Endothelial cell of umbilical vein (primary cell): ENCODE data around the gene STRBP. TPM values are rescaled to one million over a fixed set of nuclear protein-coding genes. Genes with fewer than 3 reads are reported as not detected.
A peak's percentile ranks its signal among the peaks of the same experiment; 100 is the strongest.

Source experiments
- BruUV-seq: library from RNA; stranded (reverse); fragments of 400-500 nt; replicated peaks from 2 replicates; lab custom pipeline; 2021; lab: Mats Ljungman, UMichigan
- CTCF ChIA-PET: fragments of 300-600, 350-600 bp; sonication (Branson Sonifier 250); formaldehyde crosslinking; loops from one replicate; lab custom pipeline; 2021; ENCODE audit warnings: antibody characterized with exemption, inconsistent platforms; lab: Charles Lee
- POLR2A ChIA-PET: fragments of 300-600, 350-600 bp; sonication (Branson Sonifier 250); formaldehyde crosslinking; loops from one replicate; lab custom pipeline; 2021; ENCODE audit warnings: antibody characterized with exemption, inconsistent platforms; lab: Charles Lee
- DNase-seq: peaks from one replicate; pipeline ENCODE4 v3.0.0-alpha.2; 2011; ENCODE audit warnings: low read depth, low spot score
- FAIRE-seq: peaks from 2 replicates; lab custom pipeline; 2011; peaks lifted over from hg19 to GRCh38; lab: Jason Lieb, UNC
- H2AFZ ChIP-seq: 2 replicates; pipeline ENCODE4 v1.6.0; 2012; ENCODE audit warnings: low read depth, low read length, control low read depth, inconsistent platforms
- H3K27ac ChIP-seq: 2 replicates; pipeline ENCODE4 v1.5.1; 2011; ENCODE audit warnings: low read depth, mild to moderate bottlenecking, control low read depth, low read length, moderate library complexity; ENCODE audit not compliant: insufficient read depth
- H3K27me3 ChIP-seq, 2 experiments: 2 replicates each; pipeline versions ENCODE4 v1.6.0 to v1.6.1; 2011; ENCODE audit warnings: low read length in 2 of 2, mixed read lengths in 1 of 2; ENCODE audit not compliant: control insufficient read depth in 2 of 2, insufficient read depth in 2 of 2
- H3K36me3 ChIP-seq, 2 experiments: 2 replicates in 1 of 2; 3 replicates in 1 of 2; pipeline ENCODE4 v1.5.1; 2011; ENCODE audit warnings: low read length in 2 of 2, mild to moderate bottlenecking in 1 of 2, moderate library complexity in 1 of 2; ENCODE audit not compliant: control insufficient read depth in 2 of 2, insufficient read depth in 2 of 2; ENCODE audit errors: extremely low read depth in 1 of 2
- H3K4me1 ChIP-seq: 3 replicates; pipeline ENCODE4 v1.5.1; 2011; ENCODE audit warnings: mild to moderate bottlenecking, low read length; ENCODE audit not compliant: control insufficient read depth, insufficient read depth; ENCODE audit errors: extremely low read depth
- H3K4me2 ChIP-seq: 2 replicates; pipeline ENCODE4 v1.6.1; 2011; ENCODE audit warnings: low read length, control low read depth, mixed read lengths; ENCODE audit not compliant: insufficient read depth
- H3K4me3 ChIP-seq, 3 experiments: fragments of 200-600 bp in 1 of 3; sonication (generic), shearing (Covaris generic) in 1 of 3; replicated peaks in 1 of 3; 2 replicates each; pipeline ENCODE4 v1.5.1; 2011 to 2016; ENCODE audit warnings: control low read depth in 3 of 3, low read length in 3 of 3, mild to moderate bottlenecking in 2 of 3, inconsistent platforms in 1 of 3, low read depth in 1 of 3, moderate library complexity in 1 of 3; ENCODE audit not compliant: insufficient read depth in 1 of 3
- H3K79me2 ChIP-seq: 2 replicates; pipeline ENCODE4 v1.6.0; 2012; ENCODE audit warnings: low read length, inconsistent platforms; ENCODE audit not compliant: control insufficient read depth, insufficient read depth
- H3K9ac ChIP-seq: replicated peaks from 2 replicates; pipeline ENCODE3; 2011; ENCODE audit warnings: low read length, control low read depth; ENCODE audit not compliant: insufficient read depth; ENCODE audit errors: extremely low read depth
- H3K9me1 ChIP-seq: replicated peaks from 3 replicates; pipeline ENCODE4 v1.6.0; 2011; ENCODE audit warnings: mild to moderate bottlenecking, low read length; ENCODE audit not compliant: control insufficient read depth, insufficient read depth; ENCODE audit errors: extremely low read depth
- H3K9me3 ChIP-seq: replicated peaks from 2 replicates; pipeline ENCODE4 v1.5.1; 2012; ENCODE audit warnings: low read length, inconsistent platforms; ENCODE audit not compliant: control insufficient read depth, insufficient read depth
- H4K20me1 ChIP-seq: replicated peaks from 2 replicates; pipeline ENCODE3; 2011; ENCODE audit warnings: mild to moderate bottlenecking, low read length; ENCODE audit not compliant: control insufficient read depth, insufficient read depth; ENCODE audit errors: extremely low read depth
- CTCF ChIP-seq, 2 donors: IDR thresholded peaks; 1 replicate in 1 of 2; 2 replicates in 1 of 2; pipeline ENCODE4 v1.5.1; 2011; ENCODE audit warnings: low read length in 2 of 2, mild to moderate bottlenecking in 2 of 2, moderate library complexity in 2 of 2, control low read depth in 1 of 2, inconsistent platforms in 1 of 2, low read depth in 1 of 2; ENCODE audit not compliant: insufficient read depth in 1 of 2; ENCODE audit errors: extremely low read depth in 1 of 2
- EZH2 ChIP-seq: IDR thresholded peaks from 2 replicates; pipeline ENCODE4 v1.6.1; 2012; ENCODE audit warnings: borderline replicate concordance, low read depth, mild to moderate bottlenecking, moderate library complexity, low read length, inconsistent platforms; ENCODE audit not compliant: severe bottlenecking
- GATA2 ChIP-seq: IDR thresholded peaks from 2 replicates; pipeline ENCODE4 v1.7.0; 2011; ENCODE audit warnings: low read depth, mild to moderate bottlenecking, moderate library complexity, mixed read lengths, low read length; ENCODE audit not compliant: insufficient read length, insufficient read depth
- JUN ChIP-seq: IDR thresholded peaks from 2 replicates; pipeline ENCODE4 v1.6.1; 2011; ENCODE audit warnings: borderline replicate concordance, low read depth; ENCODE audit not compliant: insufficient read length, insufficient read depth
- MAX ChIP-seq: IDR thresholded peaks from 2 replicates; pipeline ENCODE4 v1.6.1; 2011; ENCODE audit not compliant: insufficient read depth, insufficient read length
- MYC ChIP-seq: IDR thresholded peaks from one replicate; pipeline ENCODE4 v1.6.1; 2011; ENCODE audit warnings: mild to moderate bottlenecking, low read depth, low read length
- POLR2A ChIP-seq: IDR thresholded peaks from 2 replicates; pipeline ENCODE4 v1.6.1; 2012; ENCODE audit warnings: low read depth, mild to moderate bottlenecking, control low read depth, low read length
- dilution Hi-C: fragments of 300-500 bp; cut with MboI; formaldehyde crosslinking; loops from one replicate; pipeline ENCODE4 v1.15.0; 2019; ENCODE audit warnings: low sequenced_read_pairs; ENCODE audit not compliant: extremely low pct_ligation_motif_present
- intact Hi-C: fragments of 100-400 bp; cut with micrococcal nuclease; formaldehyde crosslinking; loops from one replicate; pipeline ENCODE4 v1.10.0; 2022
- polyA plus RNA-seq, 4 experiments: library from polyadenylated mRNA; depleted of rRNA in 3 of 4; stranded (reverse) in 3 of 4; unstranded in 1 of 4; fragments of >200 nt; gene quantifications; 2 replicates each; pipeline versions ENCODE4 v1.2.1 to v1.2.3, GENCODE V29; 2011 to 2012; ENCODE audit warnings: missing spikeins in 1 of 4
- total RNA-seq: library from RNA; stranded (reverse); gene quantifications from 2 replicates; pipeline ENCODE4 v1.2.3, GENCODE V29; 2021

STRBP gene
- total and polyA plus RNA-seq, 2 donors (not counting 3 experiments of a cell fraction or from before 2014, with no cell fraction given): 7.7 to 15.4 TPM

- POLR2A ChIA-PET: no interaction called here
- no peaks in the 10 kb centered on the region for H3K27me3 ChIP-seq
- DNase-seq (peak; percentile 20), FAIRE-seq (no peak)
- H3K36me3 ChIP-seq: peaks cover 10 to 44% of the 10 kb centered on the region in 2 experiments
- BruUV-seq: no TSS peak
- CTCF ChIA-PET: interaction anchor here (0.9 to 5.2 kb wide), 13 partner anchors 9 to 247 kb away, joined by 3 to 88 read pairs (median 4); no protein-coding TSS in a partner anchor
- H3K9me1 ChIP-seq: no peaks in the 10 kb centered on the region
- dilution Hi-C loops (no loop called here), intact Hi-C loops (loop anchor here (1.0 to 2.0 kb wide), 2 partner anchors 123 to 248 kb away; no protein-coding TSS in a partner anchor)
- H3K4me3 ChIP-seq: no peak overlapping the region
- no peaks in the 10 kb centered on the region for H3K9me3 ChIP-seq
- TF ChIP-seq CTCF (IDR thresholded peaks at IDR 0.05; ENCODE audit: extremely low read depth in 1 of 2, insufficient read depth in 1 of 2, low read depth in 1 of 2, low read length in 2 of 2): peak; percentile 6 to 18
- no peak for TF ChIP-seq MAX
- H2AFZ ChIP-seq: no peak overlapping the region
- H3K27ac ChIP-seq: no peak overlapping the region
- no peaks in the 10 kb centered on the region for H3K4me1 ChIP-seq
- no peaks in the 10 kb centered on the region for H3K79me2 ChIP-seq
- H3K4me2 ChIP-seq: no peak overlapping the region
- H3K9ac ChIP-seq: no peak overlapping the region
- no peaks in the 10 kb centered on the region for H4K20me1 ChIP-seq
These were observed 165.8 kb downstream of the STRBP start for GRCh38 chr9:123102375-123103113.

GRCh38 chr9:123099548-123099947, 168.8 kb downstream of the STRBP start:
- POLR2A ChIA-PET: interaction anchor here (0.6 kb wide), 1 partner anchor 18 kb away, joined by 3 read pairs; no protein-coding TSS in a partner anchor
- dilution Hi-C loops (no loop called here), intact Hi-C loops (no loop called here)
- no peak for FAIRE-seq
- no peak overlapping the region for H2AFZ ChIP-seq
- no peak overlapping the region for H3K4me2 ChIP-seq
- H3K27me3 ChIP-seq: no peaks in the 10 kb centered on the region
- no peak overlapping the region for H3K27ac ChIP-seq
- no peaks in the 10 kb centered on the region for H3K9me1 ChIP-seq
- peaks cover 8 to 37% of the 10 kb centered on the region in 2 experiments for H3K36me3 ChIP-seq
- no peaks in the 10 kb centered on the region for H3K4me1 ChIP-seq
- no peak for TF ChIP-seq MYC
- TF ChIP-seq JUN: no peak
- TF ChIP-seq MAX: no peak
- TF ChIP-seq POLR2A: no peak
- no peak for TF ChIP-seq EZH2
- TF ChIP-seq GATA2: no peak
- BruUV-seq: no TSS peak
- H3K9ac ChIP-seq: no peak overlapping the region
- no peak for DNase-seq
- CTCF ChIA-PET: interaction anchor here (0.7 to 2.9 kb wide), 2 partner anchors 10 to 126 kb away, joined by 3 to 11 read pairs; no protein-coding TSS in a partner anchor
- H4K20me1 ChIP-seq: no peaks in the 10 kb centered on the region
- no peaks in the 10 kb centered on the region for H3K9me3 ChIP-seq
- H3K4me3 ChIP-seq: no peak overlapping the region
- H3K79me2 ChIP-seq: no peaks in the 10 kb centered on the region
